Fibroblast of skin of left biceps (primary cell): ENCODE results near the gene IL6ST.

Experiments
- DNase-seq, 2 experiments: peaks; one replicate each; pipeline ENCODE4 v3.0.0-alpha.2; 2013; ENCODE audit warnings: low read depth in 2 of 2

The IL6ST gene

DNA sequence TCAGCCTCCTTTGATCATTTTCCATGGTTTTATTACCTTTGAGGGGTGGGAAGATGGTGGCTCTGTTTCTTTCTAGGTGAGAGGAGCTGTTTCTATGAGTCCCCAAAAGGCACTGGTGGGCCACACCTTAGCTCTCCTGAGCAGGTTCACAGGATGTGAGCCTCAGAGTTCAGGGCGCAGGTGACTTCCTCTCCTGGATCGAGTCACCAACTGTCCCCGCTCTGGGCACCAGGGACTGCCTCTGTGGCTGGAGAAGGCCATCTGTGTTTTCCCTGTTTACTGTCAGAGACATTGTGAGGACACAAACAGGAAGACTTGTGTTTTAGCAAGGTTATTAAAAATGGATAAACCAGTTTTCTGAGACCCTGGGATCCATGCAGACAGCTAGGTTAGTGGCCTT is 75.1 kb downstream of the IL6ST start:
- no peak for DNase-seq

DNA sequence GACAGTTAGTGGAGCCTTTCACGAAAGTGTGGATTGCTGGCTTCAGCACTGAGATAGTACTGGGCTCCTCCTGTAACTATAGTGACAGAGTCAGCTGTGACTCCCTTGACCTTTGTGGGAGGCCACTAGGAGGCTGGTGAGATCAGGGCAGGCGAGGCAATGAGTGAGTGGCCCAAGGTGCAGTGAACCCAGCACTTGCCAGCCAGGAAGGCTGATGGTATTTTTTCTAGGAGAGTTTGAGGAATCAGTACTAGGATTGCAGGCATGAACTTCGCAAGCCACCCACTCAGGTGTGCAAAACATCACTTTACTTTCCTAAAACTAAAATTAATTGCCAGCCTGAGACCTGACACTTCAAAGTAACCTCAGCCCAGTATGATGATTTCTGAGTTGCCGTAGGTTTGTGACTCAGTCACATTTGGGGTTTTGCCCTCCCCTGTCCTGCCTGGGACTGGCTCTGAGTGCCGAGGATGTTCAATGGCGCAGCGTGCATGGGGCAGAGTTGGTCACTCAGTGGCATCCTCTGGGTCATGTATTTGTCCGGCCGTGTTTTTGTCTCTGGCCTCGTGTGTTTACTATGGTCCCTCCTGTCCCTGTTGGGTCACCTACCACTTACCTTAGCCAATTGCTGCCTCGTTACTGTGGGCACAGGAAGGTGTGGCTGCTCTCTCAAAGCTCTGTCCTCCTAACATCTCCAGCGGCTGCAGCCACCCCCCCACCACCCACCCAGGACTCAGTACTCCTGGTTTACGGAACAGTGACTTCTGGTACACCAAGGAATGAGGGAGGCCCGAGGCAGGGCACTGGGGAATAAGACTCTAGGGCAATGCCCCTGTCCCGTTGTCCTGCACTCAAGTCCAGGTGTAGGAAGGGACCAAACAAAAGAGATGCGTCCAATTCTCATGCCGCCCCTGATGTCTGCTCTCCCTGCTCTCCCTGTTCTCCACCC is 76.4 kb downstream of the IL6ST start:
- DNase-seq = no peak

GRCh38 chr5:55917402-55918086 is 77.2 kb downstream of the IL6ST start:
- DNase-seq = no peak

DNA sequence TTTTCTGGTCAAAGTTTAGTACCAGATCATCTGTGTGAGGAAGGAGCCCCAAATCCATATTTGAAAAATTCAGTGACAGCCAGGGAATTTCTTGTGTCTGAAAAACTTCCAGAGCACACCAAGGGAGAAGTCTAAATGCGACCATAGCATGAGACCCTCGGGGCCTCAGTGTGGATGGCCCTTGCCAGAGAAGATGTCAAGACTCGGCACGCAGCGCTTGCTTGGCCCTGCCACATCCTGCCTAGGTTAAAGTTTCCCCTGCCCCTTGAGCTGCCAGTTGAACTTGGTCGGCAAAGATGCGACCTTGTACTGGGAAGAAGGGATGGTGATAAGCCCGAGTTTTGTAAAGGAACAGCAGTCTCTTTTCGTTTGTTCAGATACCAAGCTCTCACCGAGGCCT is 77.8 kb downstream of the IL6ST start:
- no peak for DNase-seq

- DNase-seq = no peak
Observed at GRCh38 chr5:55915783-55916182, 79.0 kb downstream of the IL6ST start.

- no peak for DNase-seq
Observed at GRCh38 chr5:55914971-55915370, 79.8 kb downstream of the IL6ST start.

DNA sequence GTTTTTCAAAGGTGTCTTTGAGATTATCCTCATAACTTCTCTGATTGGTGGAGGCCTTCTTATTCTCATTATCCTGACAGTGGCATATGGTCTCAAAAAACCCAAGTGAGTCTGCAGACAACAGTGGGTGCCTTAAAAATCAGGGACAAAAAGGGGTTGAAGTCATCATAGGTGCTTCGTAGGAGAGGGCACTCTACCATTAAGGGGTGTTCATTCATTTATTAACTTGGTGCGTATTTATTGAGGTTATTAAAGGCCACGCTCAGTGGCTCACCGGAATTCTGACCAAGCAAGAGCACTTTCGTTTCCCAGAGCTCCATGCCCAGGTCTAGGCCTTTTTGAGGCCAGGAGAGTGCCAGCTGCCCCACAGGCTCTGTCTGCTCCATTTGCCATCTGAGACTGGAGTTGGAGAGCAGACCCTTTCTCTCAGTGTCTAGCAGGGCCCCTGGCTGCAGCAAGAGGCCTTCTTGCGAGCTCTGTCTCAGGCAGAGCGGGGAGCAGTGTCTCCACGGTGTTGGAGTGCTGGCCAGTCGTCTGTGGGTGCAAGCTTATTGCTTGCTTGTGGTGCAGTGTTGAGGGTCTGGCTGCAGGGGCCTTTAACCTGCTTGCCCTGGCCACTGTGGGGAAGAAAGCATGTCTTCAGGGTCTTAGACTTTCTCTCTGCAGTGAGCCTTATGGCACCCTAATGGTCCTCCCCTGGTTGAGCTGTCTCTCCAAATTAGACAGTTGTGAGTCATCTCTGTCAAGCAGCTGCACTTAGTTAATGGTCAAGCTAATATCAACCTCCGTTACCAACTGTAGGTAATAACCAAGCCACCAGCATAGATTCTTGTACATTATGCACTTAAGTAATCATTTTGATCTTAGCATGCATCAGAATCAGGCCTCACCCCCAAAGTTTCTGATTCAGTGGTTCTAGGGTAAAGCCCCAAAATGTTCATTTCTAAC is 81.0 kb downstream of the IL6ST start:
- no peak for DNase-seq

GRCh38 chr5:55911784-55912653 is 82.7 kb downstream of the IL6ST start:
- peak; percentile 55 to 61 for DNase-seq

GRCh38 chr5:55908804-55909203 is 86.0 kb downstream of the IL6ST start:
- no peak for DNase-seq

DNA sequence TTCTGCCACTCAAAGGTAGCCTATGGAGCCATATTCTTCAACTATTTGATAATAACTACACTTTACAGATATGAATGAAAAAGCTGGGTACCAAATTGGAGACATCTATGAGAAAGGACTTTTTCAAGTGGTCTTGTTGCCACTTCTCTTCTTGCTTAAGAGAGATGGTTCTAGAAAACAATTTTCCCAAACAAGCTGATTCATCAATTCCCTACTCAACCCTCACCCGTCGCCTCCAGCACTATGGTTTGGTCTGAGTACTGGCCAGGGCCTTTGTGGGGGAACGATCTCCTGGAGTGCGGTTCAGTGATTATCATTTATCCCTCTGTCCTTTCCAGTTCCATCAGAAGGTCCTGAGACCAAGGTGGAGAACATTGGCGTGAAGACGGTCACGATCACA is 86.8 kb downstream of the IL6ST start:
- no peak for DNase-seq

DNA sequence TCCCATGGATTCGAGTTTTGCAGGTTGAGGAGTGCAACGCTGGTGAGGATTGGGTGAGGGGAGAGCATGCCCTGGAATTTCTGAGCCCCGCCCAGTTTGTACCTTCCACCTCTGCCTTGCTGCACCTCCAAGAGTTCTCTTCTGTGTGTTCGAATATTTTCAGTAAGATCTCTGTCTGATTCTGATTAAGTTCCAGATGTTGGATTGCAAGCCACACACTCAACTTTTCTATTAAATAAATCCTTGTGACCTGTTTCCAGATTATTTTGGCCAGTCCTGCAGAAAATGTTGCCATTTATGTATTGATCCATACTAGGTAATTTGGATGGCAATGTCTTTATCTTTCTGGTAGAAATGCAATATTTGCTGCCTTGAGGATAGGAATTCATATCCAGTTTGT is 89.5 kb downstream of the IL6ST start:
- DNase-seq = no peak

- no peak for DNase-seq
Observed at GRCh38 chr5:55904152-55904551, 90.6 kb downstream of the IL6ST start.

GRCh38 chr5:55903121-55903701 is 91.6 kb downstream of the IL6ST start:
- no peak for DNase-seq

DNA sequence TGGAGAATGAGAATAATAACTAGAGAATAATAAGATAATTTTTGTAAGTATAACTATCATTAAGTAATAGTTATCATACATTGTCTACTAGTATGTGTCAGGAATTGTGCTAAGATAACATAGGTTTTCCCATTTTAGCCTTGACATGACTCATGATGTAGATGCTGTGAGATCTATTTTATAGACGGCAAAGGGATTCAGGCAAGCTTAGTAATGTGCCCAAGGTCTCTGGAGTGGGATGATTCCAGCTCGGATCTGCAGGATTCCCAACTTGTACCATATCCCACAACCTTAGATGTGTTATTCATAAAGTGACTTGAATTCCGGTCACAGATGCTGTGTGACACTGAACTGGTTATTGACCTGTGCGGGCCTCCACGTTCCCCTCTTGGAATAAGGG is 92.1 kb downstream of the IL6ST start:
- no peak for DNase-seq

GRCh38 chr5:55900776-55901175 is 94.0 kb downstream of the IL6ST start:
- DNase-seq = no peak

GRCh38 chr5:55900068-55900467 is 94.7 kb downstream of the IL6ST start:
- DNase-seq = no peak

- no peak for DNase-seq
Observed at GRCh38 chr5:55899344-55899743, 95.4 kb downstream of the IL6ST start.

DNA sequence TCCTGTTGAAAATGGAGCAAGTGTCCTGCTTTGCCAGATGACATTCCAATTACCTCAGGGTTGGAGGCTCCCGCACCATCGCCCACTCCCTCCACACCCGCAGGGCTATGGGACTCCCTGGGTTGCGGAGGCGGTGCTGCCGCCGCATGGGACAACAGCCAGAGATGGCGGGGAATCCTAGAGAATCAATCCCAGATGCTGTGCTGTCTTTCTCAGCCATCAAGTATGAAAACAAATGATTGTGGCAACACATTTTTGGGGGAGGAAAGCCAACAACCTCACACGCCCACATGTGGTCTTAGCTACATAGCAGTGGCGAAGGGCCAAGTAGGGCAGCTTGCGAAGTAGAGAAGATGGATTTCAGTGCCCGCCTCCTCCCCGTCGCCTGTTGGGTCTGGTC is 96.9 kb downstream of the IL6ST start:
- peak; percentile 99 for DNase-seq

- DNase-seq = no peak
Observed at GRCh38 chr5:55897206-55897894, 97.4 kb downstream of the IL6ST start.

DNA sequence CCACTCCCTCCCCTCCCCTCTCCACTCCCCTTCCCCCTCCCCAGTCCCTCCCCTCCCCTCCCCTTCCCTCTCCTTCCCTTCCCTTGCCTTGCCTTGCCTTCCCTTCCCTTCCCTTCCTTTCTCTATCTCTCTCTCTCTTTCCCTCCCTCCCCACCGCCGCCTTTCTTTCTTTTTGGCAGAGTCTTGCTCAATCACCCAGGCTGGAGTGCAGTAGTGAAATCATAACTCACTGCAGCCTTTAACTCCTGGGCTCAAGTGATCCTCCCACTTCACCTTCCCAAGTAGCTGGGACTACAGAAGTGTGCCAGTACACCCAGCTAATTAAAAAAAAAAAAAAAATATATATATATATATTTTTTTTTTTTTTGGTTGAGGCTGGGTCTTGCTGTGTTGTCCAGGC is 98.1 kb downstream of the IL6ST start:
- no peak for DNase-seq
